ENCODE data around the gene PIGK. TPM values are rescaled to one million over a fixed set of nuclear protein-coding genes. Genes with fewer than 3 reads are reported as not detected.
A peak's percentile ranks its signal among the peaks of the same experiment; 100 is the strongest.

The PIGK gene

GRCh38 chr1:77056525-77056924, 162.7 kb downstream of the PIGK start:
- no peak overlapping the region for H3K4me3 ChIP-seq (ENCODE audit: low read length)
- H3K9me3 ChIP-seq (replicated peaks; ENCODE audit: low read length), result no peaks in the 10 kb centered on the region
- H3K36me3 ChIP-seq (ENCODE audit: insufficient read depth, low read length), result no peaks in the 10 kb centered on the region
- no peak overlapping the region for H3K9ac ChIP-seq (ENCODE audit: low read depth, low read length)
- no peak overlapping the region for H3K4me2 ChIP-seq (ENCODE audit: low read length)
- no peaks in the 10 kb centered on the region for H3K27me3 ChIP-seq (ENCODE audit: control insufficient read depth, insufficient read depth, low read length)
- H3K4me1 ChIP-seq (ENCODE audit: control insufficient read depth, insufficient read depth, low read length), result peaks cover 4% of the 10 kb centered on the region

- Histone ChIP-seq H3K9me3 (replicated peaks; ENCODE audit: low read length) (no peaks in the 10 kb centered on the region), H3K4me3 (ENCODE audit: low read length) (no peak overlapping the region), H3K4me1 (ENCODE audit: control insufficient read depth, insufficient read depth, low read length) (no peaks in the 10 kb centered on the region)
Observed at GRCh38 chr1:77051425-77051824, 167.8 kb downstream of the PIGK start.

GRCh38 chr1:77048615-77049005, 170.6 kb downstream of the PIGK start:
- no peaks in the 10 kb centered on the region for H3K4me1 ChIP-seq (ENCODE audit: control insufficient read depth, insufficient read depth, low read length)
- H3K36me3 ChIP-seq (ENCODE audit: insufficient read depth, low read length), result no peaks in the 10 kb centered on the region
- no peaks in the 10 kb centered on the region for H3K9me3 ChIP-seq (replicated peaks; ENCODE audit: low read length)
- no peak overlapping the region for H3K9ac ChIP-seq (ENCODE audit: low read depth, low read length)
- H3K27me3 ChIP-seq (ENCODE audit: control insufficient read depth, insufficient read depth, low read length), result no peaks in the 10 kb centered on the region
- no peak overlapping the region for H3K4me2 ChIP-seq (ENCODE audit: low read length)
- no peak overlapping the region for H3K4me3 ChIP-seq (ENCODE audit: low read length)

More at GRCh38 chr1:77051425-77051824, 167.8 kb downstream of the PIGK start:
- Histone ChIP-seq H3K4me2 (ENCODE audit: low read length) (no peak overlapping the region), H3K36me3 (ENCODE audit: insufficient read depth, low read length) (no peaks in the 10 kb centered on the region), H3K9ac (ENCODE audit: low read depth, low read length) (no peak overlapping the region), H3K27me3 (ENCODE audit: control insufficient read depth, insufficient read depth, low read length) (no peaks in the 10 kb centered on the region)

GRCh38 chr1:77047978-77048614, 171.1 kb downstream of the PIGK start:
- Histone ChIP-seq H3K9ac (ENCODE audit: low read depth, low read length) (no peak overlapping the region), H3K4me2 (ENCODE audit: low read length) (no peak overlapping the region), H3K36me3 (ENCODE audit: insufficient read depth, low read length) (no peaks in the 10 kb centered on the region), H3K9me3 (replicated peaks; ENCODE audit: low read length) (no peaks in the 10 kb centered on the region), H3K27me3 (ENCODE audit: control insufficient read depth, insufficient read depth, low read length) (no peaks in the 10 kb centered on the region), H3K4me3 (ENCODE audit: low read length) (no peak overlapping the region), H3K4me1 (ENCODE audit: control insufficient read depth, insufficient read depth, low read length) (no peaks in the 10 kb centered on the region)

GRCh38 chr1:77047575-77047974, 171.7 kb downstream of the PIGK start:
- no peaks in the 10 kb centered on the region for H3K4me1 ChIP-seq (ENCODE audit: control insufficient read depth, insufficient read depth, low read length)
- H3K9ac ChIP-seq (ENCODE audit: low read depth, low read length), result no peak overlapping the region
- no peak overlapping the region for H3K4me2 ChIP-seq (ENCODE audit: low read length)
- H3K36me3 ChIP-seq (ENCODE audit: insufficient read depth, low read length), result no peaks in the 10 kb centered on the region
- H3K27me3 ChIP-seq (ENCODE audit: control insufficient read depth, insufficient read depth, low read length), result no peaks in the 10 kb centered on the region
- no peak overlapping the region for H3K4me3 ChIP-seq (ENCODE audit: low read length)
- H3K9me3 ChIP-seq (replicated peaks; ENCODE audit: low read length), result no peaks in the 10 kb centered on the region

GRCh38 chr1:77044133-77044849, 174.9 kb downstream of the PIGK start:
- Histone ChIP-seq H3K4me1 (ENCODE audit: control insufficient read depth, insufficient read depth, low read length) (peaks cover 10% of the 10 kb centered on the region), H3K9me3 (replicated peaks; ENCODE audit: low read length) (no peaks in the 10 kb centered on the region), H3K9ac (ENCODE audit: low read depth, low read length) (no peak overlapping the region), H3K4me2 (ENCODE audit: low read length) (no peak overlapping the region), H3K27me3 (ENCODE audit: control insufficient read depth, insufficient read depth, low read length) (no peaks in the 10 kb centered on the region), H3K36me3 (ENCODE audit: insufficient read depth, low read length) (no peaks in the 10 kb centered on the region), H3K4me3 (ENCODE audit: low read length) (no peak overlapping the region)

GRCh38 chr1:77040826-77041225, 178.4 kb downstream of the PIGK start:
- Histone ChIP-seq H3K4me1 (ENCODE audit: control insufficient read depth, insufficient read depth, low read length) (peaks cover 27% of the 10 kb centered on the region), H3K9me3 (replicated peaks; ENCODE audit: low read length) (no peaks in the 10 kb centered on the region), H3K4me2 (ENCODE audit: low read length) (no peak overlapping the region), H3K27me3 (ENCODE audit: control insufficient read depth, insufficient read depth, low read length) (no peaks in the 10 kb centered on the region), H3K36me3 (ENCODE audit: insufficient read depth, low read length) (no peaks in the 10 kb centered on the region), H3K4me3 (ENCODE audit: low read length) (no peak overlapping the region), H3K9ac (ENCODE audit: low read depth, low read length) (no peak overlapping the region)

- H3K9ac ChIP-seq (ENCODE audit: low read depth, low read length), result no peak overlapping the region
- peak overlapping the region; percentile 26 for H3K4me2 ChIP-seq (ENCODE audit: low read length)
- no peaks in the 10 kb centered on the region for H3K9me3 ChIP-seq (replicated peaks; ENCODE audit: low read length)
- no peaks in the 10 kb centered on the region for H3K36me3 ChIP-seq (ENCODE audit: insufficient read depth, low read length)
- H3K27me3 ChIP-seq (ENCODE audit: control insufficient read depth, insufficient read depth, low read length), result no peaks in the 10 kb centered on the region
- H3K4me3 ChIP-seq (ENCODE audit: low read length), result no peak overlapping the region
- H3K4me1 ChIP-seq (ENCODE audit: control insufficient read depth, insufficient read depth, low read length), result peaks cover 27% of the 10 kb centered on the region
Observed at GRCh38 chr1:77039739-77040138, 179.5 kb downstream of the PIGK start.

GRCh38 chr1:77039111-77039510, 180.1 kb downstream of the PIGK start:
- Histone ChIP-seq H3K4me3 (ENCODE audit: low read length) (no peak overlapping the region), H3K36me3 (ENCODE audit: insufficient read depth, low read length) (no peaks in the 10 kb centered on the region), H3K4me2 (ENCODE audit: low read length) (peak overlapping the region; percentile 5), H3K4me1 (ENCODE audit: control insufficient read depth, insufficient read depth, low read length) (peaks cover 27% of the 10 kb centered on the region), H3K9ac (ENCODE audit: low read depth, low read length) (no peak overlapping the region), H3K9me3 (replicated peaks; ENCODE audit: low read length) (no peaks in the 10 kb centered on the region), H3K27me3 (ENCODE audit: control insufficient read depth, insufficient read depth, low read length) (no peaks in the 10 kb centered on the region)

Small RNA genes within 50 kb of the gene (small RNA-seq; reads per million reads assigned to genes)
- not detected for gene MIR7156

All from skeletal muscle satellite cell (primary cell).